GM15510 (cell line): Measurements from ENCODE around the gene DRC1.

ENCODE experiments used
- POLR2A ChIP-seq: IDR thresholded peaks from 3 replicates; pipeline ENCODE4 v1.6.1; 2011; ENCODE audit warnings: borderline replicate concordance; ENCODE audit not compliant: insufficient read length; ENCODE audit errors: extremely low read depth

Gene DRC1

GRCh38 chr2:26455037-26455669 lies 53.4 kb downstream of the DRC1 start:
- TF ChIP-seq POLR2A, result no peak

DNA sequence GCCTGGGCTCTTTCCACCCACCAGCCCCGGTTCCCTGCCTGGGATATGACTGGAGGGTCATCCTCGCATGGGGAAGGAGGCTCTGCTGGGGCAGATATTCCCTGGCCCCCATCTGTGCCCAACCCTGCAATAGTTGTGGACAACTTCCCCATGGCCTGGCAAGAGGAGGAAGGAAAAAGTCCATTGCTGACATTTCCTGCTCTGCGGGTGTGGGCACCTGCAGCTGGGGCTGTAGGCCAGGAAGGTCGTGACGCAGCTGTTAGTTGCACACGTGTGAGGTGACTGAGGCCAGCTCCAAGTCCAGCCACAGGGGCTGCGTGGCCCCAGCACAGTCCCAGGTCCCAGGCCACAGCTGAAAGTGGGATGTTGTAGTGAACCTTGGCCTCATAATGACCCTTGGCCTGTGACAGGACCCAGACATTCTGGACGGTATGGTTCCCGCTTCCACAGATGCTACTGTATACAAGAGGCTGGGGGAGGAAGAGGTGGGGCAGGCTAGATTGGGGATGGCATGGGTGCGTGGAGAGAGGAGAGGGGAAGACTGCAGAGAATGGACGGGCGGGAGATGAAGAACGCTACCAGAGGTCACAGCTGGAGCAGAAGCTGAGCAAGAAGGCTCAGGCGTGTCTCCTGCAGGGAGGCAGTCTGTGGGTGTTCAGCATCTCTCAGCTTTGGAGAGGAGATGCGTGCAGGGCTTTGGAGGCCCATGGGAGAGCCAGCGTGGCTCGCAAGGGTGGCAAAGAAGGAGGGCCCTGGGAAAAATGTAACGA lies 54.1 kb downstream of the DRC1 start:
- TF ChIP-seq POLR2A, result no peak

DNA sequence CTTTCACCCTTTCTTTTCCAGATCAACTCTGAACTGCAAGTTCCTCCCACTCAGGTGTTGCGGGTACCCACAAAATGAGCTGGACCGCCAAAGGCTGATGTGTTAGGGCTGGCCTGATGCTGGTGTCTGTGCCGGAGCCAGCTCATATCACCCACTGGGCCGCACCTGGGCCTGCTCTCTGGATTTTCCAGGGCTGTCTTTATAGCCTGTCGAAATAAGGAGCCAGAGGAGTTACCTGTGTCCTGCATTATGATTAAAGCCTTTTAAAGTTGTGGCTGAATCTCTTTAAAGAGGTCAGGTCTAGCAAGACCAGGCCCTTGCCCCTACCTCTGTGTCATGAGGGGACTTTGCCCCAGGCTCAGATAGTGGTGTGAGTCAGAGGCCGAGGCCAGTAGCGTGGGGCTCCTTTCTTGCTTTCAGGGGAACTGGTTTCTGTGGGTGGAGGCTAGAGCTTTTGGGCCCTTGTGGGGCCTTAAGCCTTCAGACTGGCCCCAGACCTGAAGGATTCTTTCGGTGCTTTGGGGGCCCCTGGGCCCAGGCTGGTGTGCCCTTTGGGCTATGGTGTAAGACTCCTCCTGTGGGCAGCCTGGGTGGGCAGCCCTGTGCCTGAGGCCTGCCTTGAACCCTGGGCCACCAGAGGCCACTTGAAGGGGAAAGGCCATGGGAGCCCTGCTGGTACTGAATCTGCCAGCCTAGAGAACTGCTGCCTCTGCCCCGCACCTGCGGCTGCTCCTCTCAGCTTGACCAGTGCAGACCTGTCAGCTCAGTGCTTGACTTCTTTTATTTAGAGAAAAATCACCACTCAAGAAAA lies 54.9 kb downstream of the DRC1 start:
- TF ChIP-seq POLR2A, result no peak

- TF ChIP-seq POLR2A, result no peak
Measured at GRCh38 chr2:26457251-26457666, 55.5 kb downstream of the DRC1 start.

- TF ChIP-seq POLR2A, result no peak
Measured at GRCh38 chr2:26457695-26458364, 56.1 kb downstream of the DRC1 start.

DNA sequence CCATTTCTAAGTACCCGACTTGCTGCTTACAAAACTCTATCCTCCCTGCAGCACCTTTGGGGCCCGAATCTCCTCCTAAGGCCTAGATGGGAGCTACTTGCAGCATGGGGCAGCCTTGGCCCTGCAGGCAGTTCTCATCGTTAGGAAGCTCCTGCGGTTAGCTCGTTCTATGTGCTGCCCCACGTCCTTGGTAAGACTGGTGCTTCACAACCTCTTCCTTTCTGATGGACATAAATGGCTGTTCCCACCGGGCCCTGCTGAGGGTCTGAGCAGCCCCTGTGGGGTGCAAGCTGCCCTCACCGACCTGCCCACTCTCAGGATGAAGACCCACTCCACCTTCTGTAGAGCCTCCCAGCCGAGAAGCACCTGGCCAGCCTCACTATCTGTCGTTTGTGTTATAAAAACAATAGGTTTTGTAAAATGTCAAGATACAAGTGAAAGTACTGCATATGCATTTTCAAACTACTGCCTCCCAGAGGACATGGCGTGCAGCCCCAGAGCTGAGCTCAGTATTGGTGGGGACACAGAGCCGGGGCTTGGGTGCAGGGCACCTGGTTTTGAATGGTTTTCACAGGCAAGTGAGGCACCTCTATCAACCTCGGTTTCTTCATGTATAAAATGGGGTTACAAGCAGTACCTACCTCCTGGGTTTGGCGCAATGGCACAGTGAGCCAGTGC lies 56.8 kb downstream of the DRC1 start:
- no peak for TF ChIP-seq POLR2A

GRCh38 chr2:26459991-26460612 lies 58.4 kb downstream of the DRC1 start:
- TF ChIP-seq POLR2A, result no peak

DNA sequence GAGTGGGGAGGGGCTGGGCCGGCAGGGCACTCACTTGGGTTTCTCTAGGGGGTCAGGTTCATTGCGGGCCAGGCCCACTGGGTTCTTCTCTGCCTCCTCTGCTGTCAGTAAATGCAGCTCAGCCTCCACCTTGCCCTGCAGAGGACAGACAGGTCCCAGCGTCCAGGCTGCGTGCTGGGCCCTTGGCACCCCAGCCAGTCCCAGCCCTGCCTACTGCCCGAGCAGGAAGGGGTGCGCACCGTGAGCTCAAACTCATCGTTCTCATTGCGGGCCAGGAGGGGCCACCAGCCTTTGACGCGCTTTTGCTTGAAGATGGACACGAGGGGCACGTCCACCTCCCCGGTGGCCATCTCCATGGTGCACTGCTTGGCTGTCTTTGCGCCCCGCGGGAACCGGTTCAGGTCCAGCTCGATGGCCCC lies 58.9 kb downstream of the DRC1 start:
- TF ChIP-seq POLR2A, result no peak

DNA sequence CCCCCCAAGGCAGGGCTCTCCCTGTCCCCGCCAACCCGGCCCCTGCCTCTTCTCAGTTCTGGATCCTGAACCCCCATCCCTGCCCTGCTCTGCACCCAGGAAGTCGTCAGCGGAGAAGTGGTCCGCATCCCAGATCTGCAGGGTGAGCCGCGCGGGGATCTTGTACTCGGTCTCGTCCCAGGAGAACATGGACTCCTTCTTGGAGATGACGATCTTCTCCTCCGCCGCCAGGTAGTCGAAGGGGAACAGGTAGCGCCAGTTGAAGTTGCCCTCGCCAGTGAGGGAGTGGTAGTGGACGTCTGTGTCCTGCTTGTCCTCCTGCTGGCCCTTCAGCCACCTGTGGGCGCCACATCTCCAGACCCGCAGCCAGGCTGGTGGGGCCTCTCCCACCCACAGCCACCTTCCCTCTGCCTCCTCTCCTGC lies 59.9 kb downstream of the DRC1 start:
- no peak for TF ChIP-seq POLR2A

DNA sequence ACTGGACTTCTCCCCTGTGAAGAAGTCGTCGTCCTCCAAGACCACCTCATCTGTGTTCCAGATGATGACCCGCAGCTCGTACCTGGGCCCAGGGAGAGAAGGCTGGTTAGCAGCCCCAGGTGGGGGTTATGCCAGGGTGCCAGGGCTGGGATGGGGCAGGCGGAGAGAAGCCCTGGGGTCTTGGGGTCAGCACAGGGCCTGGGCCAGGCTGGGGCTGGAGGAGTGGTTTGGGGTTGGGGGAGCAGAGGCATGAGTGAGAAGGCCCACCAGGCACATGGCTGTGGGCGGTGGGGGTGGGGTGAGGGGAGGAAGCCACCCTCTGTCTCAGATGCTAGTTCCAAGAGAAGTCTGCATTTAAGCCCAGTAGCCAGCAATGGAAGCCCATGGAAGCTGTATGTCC lies 60.4 kb downstream of the DRC1 start:
- no peak for TF ChIP-seq POLR2A

DNA sequence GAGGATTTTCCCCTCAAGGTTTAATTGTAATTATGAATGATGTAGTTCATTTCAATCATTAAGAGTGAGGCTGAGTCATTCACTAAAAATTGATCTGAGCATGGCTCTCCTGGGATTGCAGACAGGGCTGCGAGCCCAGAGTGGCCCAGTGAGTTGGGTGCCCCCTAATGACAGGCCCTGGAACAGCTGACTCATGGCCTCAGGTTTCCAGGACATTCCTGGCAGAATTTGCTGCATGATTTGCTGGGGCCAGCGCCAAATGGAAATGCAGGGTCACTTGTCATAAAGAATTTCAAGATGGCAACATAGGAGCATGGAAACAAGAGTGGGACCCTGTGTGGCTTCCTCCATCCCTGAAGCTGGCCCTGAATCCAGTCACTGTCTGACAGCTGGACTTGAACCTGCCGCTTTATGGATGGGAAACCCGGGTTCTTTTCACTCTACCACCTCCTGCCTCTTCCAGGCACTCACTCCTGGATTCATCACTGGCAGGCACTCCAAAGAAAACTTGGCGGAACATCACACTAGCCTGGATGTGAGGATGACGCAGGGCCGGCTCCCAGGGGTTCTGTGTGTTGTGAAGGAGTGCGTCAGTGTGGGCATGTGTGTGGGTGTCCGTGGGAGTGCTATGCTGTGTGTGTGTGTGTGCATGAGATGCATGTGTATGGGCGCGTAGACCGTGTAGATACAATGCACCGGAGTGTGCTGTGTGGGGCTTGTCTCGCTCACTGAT lies 61.0 kb downstream of the DRC1 start:
- TF ChIP-seq POLR2A, result no peak

DNA sequence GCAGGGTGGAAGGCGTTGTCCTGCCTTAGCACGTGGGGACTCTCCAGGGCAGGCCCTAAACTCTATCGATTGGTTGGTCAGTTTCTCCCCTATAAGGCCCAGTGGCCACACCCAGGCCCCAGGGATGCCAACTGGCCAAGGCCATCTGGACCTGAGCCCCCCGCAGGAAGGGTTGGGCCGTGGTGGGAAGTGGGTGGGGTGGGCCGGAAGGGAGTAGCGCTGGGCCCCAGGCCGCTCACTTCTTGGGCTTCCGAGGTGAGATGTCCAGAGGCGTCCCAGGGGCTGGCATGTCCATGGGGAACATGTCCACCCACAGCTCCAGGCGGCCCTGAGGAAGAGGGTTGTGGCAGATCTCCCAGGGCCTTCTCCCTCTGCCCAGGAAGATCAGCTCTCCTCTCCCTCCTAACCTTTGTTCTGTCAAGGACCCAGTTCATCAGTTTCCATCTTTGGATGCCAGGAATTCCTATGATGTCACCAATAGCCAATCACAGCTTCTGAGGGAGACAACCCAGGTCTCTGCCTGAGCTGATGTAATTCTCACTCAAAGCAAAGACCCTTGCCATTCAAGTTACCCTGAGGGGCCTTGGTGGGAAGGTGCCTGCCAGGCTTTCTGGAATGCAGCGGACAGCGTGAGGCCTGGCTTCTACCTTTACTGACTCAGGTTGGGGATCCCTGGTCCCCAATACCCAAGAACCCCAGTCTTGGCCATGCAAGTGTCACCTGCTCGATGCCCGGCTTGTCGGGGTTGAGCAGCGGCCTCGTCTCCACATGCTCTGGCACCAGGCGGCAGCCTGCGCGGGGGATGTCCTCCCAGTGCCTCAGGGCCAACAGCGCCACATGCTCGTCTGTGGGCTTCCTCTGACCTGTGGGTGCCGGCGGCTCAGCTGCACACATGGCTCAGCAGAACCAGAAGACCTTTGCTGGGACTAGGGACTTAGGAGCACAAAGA lies 61.8 kb downstream of the DRC1 start:
- no peak for TF ChIP-seq POLR2A

GRCh38 chr2:26464390-26465265 lies 62.9 kb downstream of the DRC1 start:
- no peak for TF ChIP-seq POLR2A
